HepG2 (cell line): ENCODE measurements around the gene PLCB4. TPM values are rescaled to one million over a fixed set of nuclear protein-coding genes. Genes with fewer than 3 reads are reported as not detected.

Experiments
- ATAC-seq: fragments of 200-7000 bp; cut with Tn5 transposase; 3 replicates; pipeline ENCODE4 v1.9.1; 2020; ENCODE audit warnings: mild to moderate bottlenecking, moderate library complexity
- BruUV-seq: library from RNA; stranded (reverse); fragments of 400-500 nt; replicated peaks from 2 replicates; lab custom pipeline; 2021; lab: Mats Ljungman, UMichigan
- CTCF ChIA-PET: fragments of 300-600 bp; formaldehyde crosslinking; extraction: SDS; loops from one replicate; lab custom pipeline; 2021; ENCODE audit warnings: low total read pairs, inconsistent platforms, low intra/inter-chr PET ratio; lab: Yijun Ruan, JAX
- POLR2A ChIA-PET: fragments of 350-600 bp; sonication (Branson Sonifier 250); formaldehyde crosslinking; loops from one replicate; lab custom pipeline; 2020; ENCODE audit warnings: antibody characterized with exemption, inconsistent platforms; lab: Yijun Ruan, JAX
- DNase-seq: peaks from one replicate; pipeline ENCODE4 v3.0.0-alpha.2; 2015; ENCODE audit warnings: low spot score
- FAIRE-seq: peaks from 3 replicates; lab custom pipeline; 2011; peaks lifted over from hg19 to GRCh38; lab: Jason Lieb, UNC
- H2AFZ ChIP-seq: one replicate; pipeline ENCODE4 v1.6.1; 2011; ENCODE audit warnings: low read length, inconsistent platforms
- H3K27ac ChIP-seq: fragments of 300-600 bp; 3 replicates; pipeline ENCODE4 v1.8.0; 2011; ENCODE audit warnings: mixed run types, mild to moderate bottlenecking, mixed read lengths, low read length, inconsistent platforms; ENCODE audit not compliant: insufficient read depth; ENCODE audit errors: extremely low read length
- H3K27me3 ChIP-seq, 2 experiments: fragments of 200-600 bp in 1 of 2; 2 replicates in 1 of 2; 3 replicates in 1 of 2; pipeline versions ENCODE4 v1.6.0 to v1.8.0; 2011; ENCODE audit warnings: low read length in 2 of 2, mild to moderate bottlenecking in 2 of 2, moderate library complexity in 2 of 2, inconsistent platforms in 1 of 2; ENCODE audit not compliant: insufficient read depth in 2 of 2, control insufficient read depth in 1 of 2
- H3K36me3 ChIP-seq, 2 experiments: fragments of 200-600 bp in 1 of 2; replicated peaks in 1 of 2; 2 replicates in 1 of 2; 3 replicates in 1 of 2; pipeline versions ENCODE4 v1.5.1 to v1.8.0; 2011; ENCODE audit warnings: low read length in 2 of 2, inconsistent platforms in 1 of 2; ENCODE audit not compliant: insufficient read depth in 2 of 2, control insufficient read depth in 1 of 2
- H3K4me1 ChIP-seq: 2 replicates; pipeline ENCODE4 v1.5.1; 2012; ENCODE audit warnings: low read length, inconsistent platforms; ENCODE audit not compliant: insufficient read depth
- H3K4me2 ChIP-seq: 2 replicates; pipeline ENCODE4 v1.6.0; 2011; ENCODE audit warnings: low read depth, low read length, inconsistent platforms
- H3K4me3 ChIP-seq, 3 experiments: fragments of 200-600 bp in 1 of 3; sonication (generic), shearing (Covaris generic) in 1 of 3; replicated peaks in 1 of 3; 2 replicates each; pipeline ENCODE4 v1.5.1; 2011 to 2016; ENCODE audit warnings: low read length in 3 of 3, inconsistent platforms in 2 of 3, low read depth in 2 of 3, mild to moderate bottlenecking in 2 of 3, control low read depth in 1 of 3, mixed read lengths in 1 of 3; ENCODE audit not compliant: insufficient read depth in 1 of 3
- H3K79me2 ChIP-seq: one replicate; pipeline ENCODE4 v1.6.1; 2011; ENCODE audit warnings: low read length, inconsistent platforms; ENCODE audit not compliant: insufficient read depth
- H3K9ac ChIP-seq: 2 replicates; pipeline ENCODE4 v1.6.0; 2011; ENCODE audit warnings: mild to moderate bottlenecking, low read depth, low read length, inconsistent platforms; ENCODE audit not compliant: insufficient read depth
- H3K9me3 ChIP-seq: 2 replicates; pipeline ENCODE4 v1.5.1; 2012; ENCODE audit warnings: mild to moderate bottlenecking, low read length
- H4K20me1 ChIP-seq: 2 replicates; pipeline ENCODE4 v1.6.0; 2011; ENCODE audit warnings: inconsistent platforms, mild to moderate bottlenecking, low read length, moderate library complexity; ENCODE audit not compliant: insufficient read depth
- CC2D1A ChIP-seq: sonication (generic); formaldehyde crosslinking; IDR thresholded peaks from 2 replicates; pipeline ENCODE4 v1.8.1; 2023; ENCODE audit warnings: mild to moderate bottlenecking, missing genetic modification reagents
- GATAD2A ChIP-seq: IDR thresholded peaks from 2 replicates; pipeline ENCODE4 v1.6.1; 2016
- HNRNPUL1 ChIP-seq: fragments of 200-400 bp; formaldehyde crosslinking; IDR thresholded peaks from 2 replicates; pipeline ENCODE4 v1.6.1; 2017; ENCODE audit warnings: low read depth, mild to moderate bottlenecking, low read length, moderate library complexity
- KDM2A ChIP-seq: sonication (generic); formaldehyde crosslinking; IDR thresholded peaks from 2 replicates; pipeline ENCODE4 v1.4.0; 2020; ENCODE audit warnings: low read depth, missing genetic modification reagents, borderline replicate concordance
- POLR2AphosphoS2 ChIP-seq: IDR thresholded peaks from 2 replicates; pipeline ENCODE4 v1.6.1; 2011; ENCODE audit warnings: low read depth, low read length, improper control_type of control experiment
- PPARG ChIP-seq: conservative IDR thresholded peaks from 2 replicates; pipeline ENCODE4 v1.6.1; 2016; ENCODE audit warnings: missing biosample characterization, missing genetic modification reagents
- UBTF ChIP-seq: sonication (generic); formaldehyde crosslinking; IDR thresholded peaks from 2 replicates; pipeline ENCODE4 v1.4.0; 2020; ENCODE audit warnings: mild to moderate bottlenecking, missing genetic modification reagents
- ZNF232 ChIP-seq: sonication (generic); formaldehyde crosslinking; IDR thresholded peaks from 2 replicates; pipeline ENCODE4 v1.4.0; 2020; ENCODE audit warnings: missing genetic modification reagents, borderline replicate concordance
- ZNF350 ChIP-seq: sonication (generic); formaldehyde crosslinking; IDR thresholded peaks from 2 replicates; pipeline ENCODE4 v1.4.0; 2020; ENCODE audit warnings: mild to moderate bottlenecking, low read depth, missing genetic modification reagents, borderline replicate concordance
- ZNF501 ChIP-seq: sonication (generic); formaldehyde crosslinking; IDR thresholded peaks from 2 replicates; pipeline ENCODE4 v1.5.1; 2020; ENCODE audit warnings: mild to moderate bottlenecking, moderate library complexity, missing genetic modification reagents
- ZNF703 ChIP-seq: sonication (generic); formaldehyde crosslinking; IDR thresholded peaks from 2 replicates; pipeline ENCODE4 v1.5.1; 2020; ENCODE audit warnings: missing genetic modification reagents, mild to moderate bottlenecking, moderate library complexity, borderline replicate concordance
- ZSCAN9 ChIP-seq: IDR thresholded peaks from 2 replicates; pipeline ENCODE4 v1.6.1; 2016; ENCODE audit warnings: borderline replicate concordance
- WGBS: methylation state at CpG from one replicate; pipeline ENCODE4 v1.1.6; 2017; ENCODE audit warnings: low lambda C conversion rate; 5-methylcytosine and 5-hydroxymethylcytosine counted together
- in situ Hi-C: cut with HindIII; loops from 2 replicates; pipeline ENCODE4 v1.10.0; 2017; ENCODE audit warnings: low pct_unique_long_range_greater_than_20kb; ENCODE audit not compliant: extremely low pct_ligation_motif_present
- intact Hi-C: fragments of 100-400 bp; cut with micrococcal nuclease; formaldehyde crosslinking; loops from one replicate; pipeline ENCODE4 v1.10.0; 2022; ENCODE audit not compliant: unreplicated experiment
- polyA plus RNA-seq, 8 experiments: library from polyadenylated mRNA; depleted of rRNA in 3 of 8; stranded (reverse) in 7 of 8; unstranded in 1 of 8; fragments of >200 nt; fragmentation: Illumina TruSeq in 4 of 8; extraction: Trizol in 4 of 8; gene quantifications; 2 replicates each; pipeline versions ENCODE4 v1.2.1 to v1.2.3, GENCODE V29; 2011 to 2016; ENCODE audit warnings: low read depth in 4 of 8, missing spikeins in 1 of 8, mixed read lengths in 1 of 8; ENCODE audit not compliant: insufficient read depth in 1 of 8
- total RNA-seq, 5 experiments: library from RNA; depleted of rRNA; stranded (reverse); fragments of >200 nt; fragmentation: Illumina TruSeq; extraction: Trizol; gene quantifications; 2 replicates each; pipeline ENCODE4 v1.2.3, GENCODE V29; 2016; ENCODE audit warnings: low read depth in 1 of 5
- TF ChIP-seq, protein P1 (sequence below): sonication (generic); formaldehyde crosslinking; IDR thresholded peaks from 2 replicates; pipeline ENCODE4 v1.9.0; 2021; ENCODE audit warnings: mild to moderate bottlenecking, missing genetic modification reagents
- TF ChIP-seq, protein P2 (sequence below): sonication (generic); formaldehyde crosslinking; IDR thresholded peaks from 2 replicates; pipeline ENCODE4 v1.4.0; 2020; ENCODE audit warnings: missing genetic modification reagents
- TF ChIP-seq, protein P3 (sequence below): sonication (generic); formaldehyde crosslinking; IDR thresholded peaks from 2 replicates; pipeline ENCODE4 v1.5.1; 2020; ENCODE audit warnings: mild to moderate bottlenecking, missing genetic modification reagents, borderline replicate concordance

The PLCB4 gene
- total and polyA plus RNA-seq, 2 of the 13 experiments (the other 11 are each of a cell fraction or from before 2014, with no cell fraction given), result 0.01 TPM; not detected in 1

- H3K4me3 ChIP-seq, result no peak overlapping the region
- in situ Hi-C loops, result no loop called here
- ATAC-seq (no peak), DNase-seq (no peak), FAIRE-seq (no peak)
- no peaks in the 10 kb centered on the region for H4K20me1 ChIP-seq
- peaks cover 0 to 4% of the 10 kb centered on the region in 2 experiments; a peak in 3 of 5 replicates for H3K27me3 ChIP-seq
- H3K4me2 ChIP-seq, result no peak overlapping the region
- H3K36me3 ChIP-seq, result no peaks in the 10 kb centered on the region
- H3K9me3 ChIP-seq, result no peaks in the 10 kb centered on the region
- no peak overlapping the region for H3K9ac ChIP-seq
- CTCF ChIA-PET, result no interaction called here
- no peak overlapping the region for H3K27ac ChIP-seq
- no peaks in the 10 kb centered on the region for H3K4me1 ChIP-seq
- POLR2A ChIA-PET, result no interaction called here
- WGBS, result 10% methylated on average over 2 of the region's 2 CpGs
- intact Hi-C loops, result no loop called here
- H2AFZ ChIP-seq, result no peak overlapping the region
- H3K79me2 ChIP-seq, result no peaks in the 10 kb centered on the region
- BruUV-seq, result no TSS peak
- TF ChIP-seq ZSCAN9 (CRISPR knock-in tag) (no peak), GATAD2A (CRISPR knock-in tag) (no peak), HNRNPUL1 (no peak), ZNF703 (no peak), ZNF350 (CRISPR knock-in tag) (no peak), ZNF501 (CRISPR knock-in tag) (no peak), KDM2A (no peak), POLR2AphosphoS2 (no peak), PPARG (no peak), UBTF (no peak), ZNF232 (CRISPR knock-in tag) (no peak), CC2D1A (no peak)
- TF ChIP-seq, protein P1, sequence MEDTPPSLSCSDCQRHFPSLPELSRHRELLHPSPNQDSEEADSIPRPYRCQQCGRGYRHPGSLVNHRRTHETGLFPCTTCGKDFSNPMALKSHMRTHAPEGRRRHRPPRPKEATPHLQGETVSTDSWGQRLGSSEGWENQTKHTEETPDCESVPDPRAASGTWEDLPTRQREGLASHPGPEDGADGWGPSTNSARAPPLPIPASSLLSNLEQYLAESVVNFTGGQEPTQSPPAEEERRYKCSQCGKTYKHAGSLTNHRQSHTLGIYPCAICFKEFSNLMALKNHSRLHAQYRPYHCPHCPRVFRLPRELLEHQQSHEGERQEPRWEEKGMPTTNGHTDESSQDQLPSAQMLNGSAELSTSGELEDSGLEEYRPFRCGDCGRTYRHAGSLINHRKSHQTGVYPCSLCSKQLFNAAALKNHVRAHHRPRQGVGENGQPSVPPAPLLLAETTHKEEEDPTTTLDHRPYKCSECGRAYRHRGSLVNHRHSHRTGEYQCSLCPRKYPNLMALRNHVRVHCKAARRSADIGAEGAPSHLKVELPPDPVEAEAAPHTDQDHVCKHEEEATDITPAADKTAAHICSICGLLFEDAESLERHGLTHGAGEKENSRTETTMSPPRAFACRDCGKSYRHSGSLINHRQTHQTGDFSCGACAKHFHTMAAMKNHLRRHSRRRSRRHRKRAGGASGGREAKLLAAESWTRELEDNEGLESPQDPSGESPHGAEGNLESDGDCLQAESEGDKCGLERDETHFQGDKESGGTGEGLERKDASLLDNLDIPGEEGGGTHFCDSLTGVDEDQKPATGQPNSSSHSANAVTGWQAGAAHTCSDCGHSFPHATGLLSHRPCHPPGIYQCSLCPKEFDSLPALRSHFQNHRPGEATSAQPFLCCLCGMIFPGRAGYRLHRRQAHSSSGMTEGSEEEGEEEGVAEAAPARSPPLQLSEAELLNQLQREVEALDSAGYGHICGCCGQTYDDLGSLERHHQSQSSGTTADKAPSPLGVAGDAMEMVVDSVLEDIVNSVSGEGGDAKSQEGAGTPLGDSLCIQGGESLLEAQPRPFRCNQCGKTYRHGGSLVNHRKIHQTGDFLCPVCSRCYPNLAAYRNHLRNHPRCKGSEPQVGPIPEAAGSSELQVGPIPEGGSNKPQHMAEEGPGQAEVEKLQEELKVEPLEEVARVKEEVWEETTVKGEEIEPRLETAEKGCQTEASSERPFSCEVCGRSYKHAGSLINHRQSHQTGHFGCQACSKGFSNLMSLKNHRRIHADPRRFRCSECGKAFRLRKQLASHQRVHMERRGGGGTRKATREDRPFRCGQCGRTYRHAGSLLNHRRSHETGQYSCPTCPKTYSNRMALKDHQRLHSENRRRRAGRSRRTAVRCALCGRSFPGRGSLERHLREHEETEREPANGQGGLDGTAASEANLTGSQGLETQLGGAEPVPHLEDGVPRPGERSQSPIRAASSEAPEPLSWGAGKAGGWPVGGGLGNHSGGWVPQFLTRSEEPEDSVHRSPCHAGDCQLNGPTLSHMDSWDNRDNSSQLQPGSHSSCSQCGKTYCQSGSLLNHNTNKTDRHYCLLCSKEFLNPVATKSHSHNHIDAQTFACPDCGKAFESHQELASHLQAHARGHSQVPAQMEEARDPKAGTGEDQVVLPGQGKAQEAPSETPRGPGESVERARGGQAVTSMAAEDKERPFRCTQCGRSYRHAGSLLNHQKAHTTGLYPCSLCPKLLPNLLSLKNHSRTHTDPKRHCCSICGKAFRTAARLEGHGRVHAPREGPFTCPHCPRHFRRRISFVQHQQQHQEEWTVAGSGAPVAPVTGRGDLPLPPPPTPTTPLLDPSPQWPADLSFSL, result no peak
- TF ChIP-seq, protein P2, sequence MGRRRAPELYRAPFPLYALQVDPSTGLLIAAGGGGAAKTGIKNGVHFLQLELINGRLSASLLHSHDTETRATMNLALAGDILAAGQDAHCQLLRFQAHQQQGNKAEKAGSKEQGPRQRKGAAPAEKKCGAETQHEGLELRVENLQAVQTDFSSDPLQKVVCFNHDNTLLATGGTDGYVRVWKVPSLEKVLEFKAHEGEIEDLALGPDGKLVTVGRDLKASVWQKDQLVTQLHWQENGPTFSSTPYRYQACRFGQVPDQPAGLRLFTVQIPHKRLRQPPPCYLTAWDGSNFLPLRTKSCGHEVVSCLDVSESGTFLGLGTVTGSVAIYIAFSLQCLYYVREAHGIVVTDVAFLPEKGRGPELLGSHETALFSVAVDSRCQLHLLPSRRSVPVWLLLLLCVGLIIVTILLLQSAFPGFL, result no peak
- TF ChIP-seq, protein P3, sequence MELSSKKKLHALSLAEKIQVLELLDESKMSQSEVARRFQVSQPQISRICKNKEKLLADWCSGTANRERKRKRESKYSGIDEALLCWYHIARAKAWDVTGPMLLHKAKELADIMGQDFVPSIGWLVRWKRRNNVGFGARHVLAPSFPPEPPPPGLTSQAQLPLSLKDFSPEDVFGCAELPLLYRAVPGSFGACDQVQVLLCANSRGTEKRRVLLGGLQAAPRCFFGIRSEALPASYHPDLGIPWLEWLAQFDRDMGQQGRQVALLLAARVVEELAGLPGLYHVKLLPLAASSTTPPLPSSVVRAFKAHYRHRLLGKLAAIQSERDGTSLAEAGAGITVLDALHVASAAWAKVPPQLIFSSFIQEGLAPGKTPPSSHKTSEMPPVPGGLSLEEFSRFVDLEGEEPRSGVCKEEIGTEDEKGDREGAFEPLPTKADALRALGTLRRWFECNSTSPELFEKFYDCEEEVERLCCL (CRISPR knock-in tag), result no peak
Observed at GRCh38 chr20:9165261-9165660, 96.4 kb downstream of the PLCB4 start.
